GM12873 (cell line): ENCODE results near the gene LSM4.

Experiments
- CTCF ChIP-seq: IDR thresholded peaks from 2 replicates; pipeline ENCODE4 v1.5.1; 2012; ENCODE audit warnings: low read depth, mild to moderate bottlenecking, moderate library complexity, low read length, control low read depth; ENCODE audit not compliant: insufficient read depth; ENCODE audit errors: missing control alignments

The LSM4 gene

GRCh38 chr19:18292462-18292809 lies 30.4 kb downstream of the LSM4 start:
- no peak for TF ChIP-seq CTCF

- TF ChIP-seq CTCF: no peak
These were observed 31.1 kb downstream of the LSM4 start for GRCh38 chr19:18291590-18292461.

GRCh38 chr19:18291019-18291524 lies 31.8 kb downstream of the LSM4 start:
- TF ChIP-seq CTCF: no peak

GRCh38 chr19:18290302-18291018 lies 32.4 kb downstream of the LSM4 start:
- TF ChIP-seq CTCF: no peak

GRCh38 chr19:18289471-18290301 lies 33.2 kb downstream of the LSM4 start:
- no peak for TF ChIP-seq CTCF

- TF ChIP-seq CTCF: no peak
These were observed 34.8 kb downstream of the LSM4 start for GRCh38 chr19:18287836-18288772.
